Duodenal mucosa (tissue), 2 donors: Measurements from ENCODE around the gene KCTD7.
"Not testable (repeated sequence)": the region's sequence is repeated elsewhere in the genome, so short reads cannot be mapped to it uniquely, and the experiment has no call there.

Source experiments
- H3K27ac ChIP-seq: one replicate; pipeline ENCODE4 v1.7.0; 2013; ENCODE audit warnings: low read depth, low read length
- H3K27me3 ChIP-seq, 2 donors: one replicate each; pipeline ENCODE4 v1.7.0; 2013; ENCODE audit warnings: low read length in 2 of 2, control low read depth in 1 of 2; ENCODE audit not compliant: insufficient read depth in 2 of 2, control insufficient read depth in 1 of 2
- H3K36me3 ChIP-seq, 2 donors: one replicate each; pipeline ENCODE4 v1.7.0; 2013; ENCODE audit warnings: low read length in 2 of 2, control low read depth in 1 of 2; ENCODE audit not compliant: insufficient read depth in 2 of 2, control insufficient read depth in 1 of 2
- H3K4me1 ChIP-seq, 2 donors: one replicate each; pipeline ENCODE4 v1.7.0; 2013; ENCODE audit warnings: low read length in 2 of 2, control low read depth in 1 of 2; ENCODE audit not compliant: insufficient read depth in 2 of 2, control insufficient read depth in 1 of 2
- H3K4me3 ChIP-seq, 2 donors: one replicate each; pipeline ENCODE4 v1.7.0; 2013; ENCODE audit warnings: low read length in 2 of 2, low read depth in 1 of 2
- H3K9ac ChIP-seq, 2 donors: one replicate each; pipeline ENCODE4 v1.7.0; 2013; ENCODE audit warnings: low read length in 2 of 2, low read depth in 1 of 2
- H3K9me3 ChIP-seq, 2 donors: one replicate each; pipeline ENCODE4 v1.7.0; 2013; ENCODE audit warnings: low read length in 2 of 2, control low read depth in 1 of 2; ENCODE audit not compliant: control insufficient read depth in 1 of 2

Gene KCTD7

GRCh38 chr7:66681491-66682349 is 53.0 kb downstream of the KCTD7 start:
- H3K36me3 ChIP-seq = no peaks in the 10 kb centered on the region
- no peaks in the 10 kb centered on the region for H3K27me3 ChIP-seq
- H3K27ac ChIP-seq = peak overlapping the region; percentile 97
- no peaks in the 10 kb centered on the region for H3K9me3 ChIP-seq
- H3K9ac ChIP-seq = peak overlapping the region; percentile 95 to 98
- peaks cover 0 to 6% of the 10 kb centered on the region in 2 donors for H3K4me1 ChIP-seq
- H3K4me3 ChIP-seq = peak overlapping the region; percentile 87 to 93

DNA sequence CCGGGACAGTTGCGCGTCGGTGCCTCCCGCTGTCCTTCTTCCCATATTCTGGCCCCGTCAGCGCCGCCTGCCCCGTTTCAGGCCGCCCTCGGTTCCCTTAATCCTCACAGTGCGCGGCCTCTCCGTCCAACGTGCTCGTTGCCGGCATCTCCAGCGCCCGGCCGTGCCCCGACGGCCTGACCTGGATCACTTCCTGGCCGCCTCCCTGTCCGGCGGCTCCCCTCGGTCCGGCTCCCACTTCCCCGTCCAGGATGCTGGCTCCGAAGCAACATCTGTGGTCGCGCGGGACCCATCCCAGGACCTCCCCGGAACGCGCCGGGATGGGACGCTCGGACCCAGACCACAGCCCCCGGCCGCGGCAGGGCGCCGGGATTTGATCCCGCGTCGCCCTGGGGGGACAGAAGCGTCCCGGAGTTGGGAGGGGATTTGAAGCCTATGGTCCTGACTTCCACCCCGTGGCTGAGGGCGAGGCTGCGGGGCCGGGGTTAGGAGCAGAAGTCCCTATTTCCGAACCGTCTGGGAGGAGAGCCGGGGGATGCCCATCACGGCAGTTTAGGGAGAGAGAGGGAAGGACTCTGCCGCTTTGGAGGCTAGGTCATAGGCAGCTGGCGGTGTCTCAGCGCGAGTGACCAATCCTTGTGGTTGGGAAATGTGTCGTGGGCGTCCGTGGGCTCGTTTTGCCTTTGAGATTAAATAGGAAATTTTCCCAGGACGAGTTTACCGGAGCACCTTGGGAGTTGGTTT is 53.8 kb downstream of the KCTD7 start:
- H3K4me3 ChIP-seq = peak overlapping the region; percentile 87 to 93
- no peaks in the 10 kb centered on the region for H3K36me3 ChIP-seq
- peaks cover 0 to 6% of the 10 kb centered on the region in 2 donors for H3K4me1 ChIP-seq
- H3K9ac ChIP-seq = peak overlapping the region; percentile 95 to 98
- H3K9me3 ChIP-seq = no peaks in the 10 kb centered on the region
- peak overlapping the region; percentile 97 for H3K27ac ChIP-seq
- H3K27me3 ChIP-seq = no peaks in the 10 kb centered on the region

DNA sequence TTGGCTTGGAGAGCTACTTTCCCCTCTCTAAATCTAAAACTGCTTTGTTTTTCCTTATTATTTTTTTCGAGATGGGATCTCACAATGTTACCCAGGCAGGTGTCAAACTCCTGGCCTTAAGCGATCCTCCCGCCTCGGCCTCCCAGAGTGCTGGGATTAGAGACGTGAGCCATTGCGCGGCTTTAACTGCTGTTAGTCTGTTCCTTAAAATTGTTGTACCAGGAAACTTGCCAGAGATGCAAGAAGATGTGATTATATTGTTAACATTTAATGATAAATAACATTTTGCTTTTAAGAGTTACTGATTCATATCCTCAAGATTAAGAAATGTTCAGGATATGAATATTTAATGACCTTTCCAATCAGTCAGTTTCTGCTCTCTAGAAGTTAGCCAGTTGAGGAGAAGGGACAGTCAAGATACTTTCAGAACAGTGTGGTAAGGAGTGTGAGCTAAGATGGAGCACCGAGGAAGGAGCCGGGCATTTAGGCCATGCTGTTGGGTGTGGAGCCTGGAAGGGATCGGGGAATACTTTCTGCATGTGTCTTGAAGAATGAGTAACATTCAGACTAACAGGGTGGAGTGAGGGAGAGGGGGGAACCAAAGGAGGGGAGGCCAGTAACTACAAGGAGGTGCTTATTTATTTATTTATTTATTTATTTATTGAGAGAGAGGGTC is 54.6 kb downstream of the KCTD7 start:
- not testable (repeated sequence) for H3K4me1 ChIP-seq, H3K9me3 ChIP-seq, H3K27ac ChIP-seq, H3K27me3 ChIP-seq, H3K36me3 ChIP-seq
- Histone ChIP-seq H3K9ac (peak overlapping the region in 1 of 2 donors; percentile 95), H3K4me3 (peak overlapping the region; percentile 87 to 93)

DNA sequence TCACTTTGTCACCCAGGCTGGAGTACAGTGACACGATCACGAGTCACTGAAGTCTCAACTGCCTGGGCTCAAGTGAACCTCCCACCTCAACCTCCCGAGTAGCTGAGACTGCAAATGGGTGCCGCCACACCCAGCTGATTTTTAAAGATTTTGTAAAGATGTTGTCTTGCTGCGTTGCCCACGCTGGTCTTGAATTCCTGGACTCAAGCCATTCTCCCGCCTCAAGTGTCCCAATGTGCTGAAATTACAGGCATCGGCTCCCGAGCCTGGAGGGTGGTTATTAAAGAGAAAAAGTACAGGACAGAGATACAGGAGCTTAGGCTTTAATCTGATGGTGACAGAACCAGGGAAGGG is 55.1 kb downstream of the KCTD7 start:
- H3K4me3 ChIP-seq = no peak overlapping the region
- H3K9ac ChIP-seq = no peak overlapping the region
- no peaks in the 10 kb centered on the region for H3K27me3 ChIP-seq
- H3K27ac ChIP-seq = no peak overlapping the region
- no peaks in the 10 kb centered on the region for H3K36me3 ChIP-seq
- H3K4me1 ChIP-seq = peaks cover 0 to 6% of the 10 kb centered on the region in 2 donors
- no peaks in the 10 kb centered on the region for H3K9me3 ChIP-seq

DNA sequence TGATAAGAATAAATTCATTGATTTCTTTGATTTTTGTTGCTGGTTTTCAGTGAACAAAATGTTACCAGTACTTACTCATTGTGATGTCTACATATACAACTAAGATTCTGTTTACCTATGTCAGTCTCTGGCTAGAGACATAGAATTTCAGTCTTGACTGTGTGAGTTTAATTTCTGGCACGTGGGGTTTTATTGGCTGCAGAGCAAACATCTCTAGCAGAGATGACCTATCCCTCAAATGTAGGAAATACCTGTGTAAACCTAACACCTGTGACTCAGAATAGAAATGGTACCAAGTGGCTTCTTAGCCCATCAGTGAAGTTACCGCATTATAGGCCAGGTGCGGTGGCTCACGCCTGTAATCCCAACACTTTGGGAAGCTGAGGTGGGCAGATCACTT is 57.0 kb downstream of the KCTD7 start:
- not testable (repeated sequence) for H3K9me3 ChIP-seq, H3K27ac ChIP-seq, H3K27me3 ChIP-seq, H3K36me3 ChIP-seq, H3K9ac ChIP-seq, H3K4me1 ChIP-seq, H3K4me3 ChIP-seq

- H3K27me3 ChIP-seq = no peaks in the 10 kb centered on the region
- H3K4me1 ChIP-seq = no peaks in the 10 kb centered on the region
- no peak overlapping the region for H3K9ac ChIP-seq
- no peaks in the 10 kb centered on the region for H3K36me3 ChIP-seq
- H3K9me3 ChIP-seq = no peaks in the 10 kb centered on the region
- no peak overlapping the region for H3K27ac ChIP-seq
- no peak overlapping the region for H3K4me3 ChIP-seq
Measured at GRCh38 chr7:66687186-66687585, 58.5 kb downstream of the KCTD7 start.

- not testable (repeated sequence) for H3K9ac ChIP-seq, H3K27me3 ChIP-seq, H3K4me3 ChIP-seq, H3K4me1 ChIP-seq, H3K9me3 ChIP-seq, H3K36me3 ChIP-seq, H3K27ac ChIP-seq
Measured at GRCh38 chr7:66687672-66688071, 59.0 kb downstream of the KCTD7 start.

- Histone ChIP-seq H3K27ac (no peak overlapping the region), H3K27me3 (no peaks in the 10 kb centered on the region), H3K9me3 (no peaks in the 10 kb centered on the region), H3K9ac (no peak overlapping the region), H3K4me1 (no peaks in the 10 kb centered on the region), H3K4me3 (no peak overlapping the region), H3K36me3 (no peaks in the 10 kb centered on the region)
Measured at GRCh38 chr7:66689081-66689480, 60.4 kb downstream of the KCTD7 start.

GRCh38 chr7:66693331-66693730 is 64.7 kb downstream of the KCTD7 start:
- H3K27me3 ChIP-seq = no peaks in the 10 kb centered on the region
- no peak overlapping the region for H3K27ac ChIP-seq
- no peaks in the 10 kb centered on the region for H3K9me3 ChIP-seq
- no peaks in the 10 kb centered on the region for H3K36me3 ChIP-seq
- no peaks in the 10 kb centered on the region for H3K4me1 ChIP-seq
- H3K9ac ChIP-seq = no peak overlapping the region
- H3K4me3 ChIP-seq = no peak overlapping the region
